CD4-positive, alpha-beta T cell treated with Interleukin-21 for 1 hour (primary cell): ENCODE measurements around the gene PRSS53.
A peak's percentile ranks its signal among the peaks of the same experiment; 100 is the strongest.

ENCODE experiments used
- DNase-seq: peaks from one replicate; pipeline ENCODE4 v3.0.0-alpha.2; 2020

The PRSS53 gene

GRCh38 chr16:31077024-31077423, 11.7 kb downstream of the PRSS53 start:
- DNase-seq: no peak

GRCh38 chr16:31076319-31076718, 12.4 kb downstream of the PRSS53 start:
- no peak for DNase-seq

GRCh38 chr16:31074814-31075183, 13.9 kb downstream of the PRSS53 start:
- DNase-seq: no peak

- DNase-seq: peak; percentile 99
Measured at GRCh38 chr16:31073970-31074813, 14.6 kb downstream of the PRSS53 start, which contains the start of the genes ZNF646 and ZNF668. TSS of gene ZNF646 (plus strand) at chr16:31074422. CDS start at chr16:31076325, 1,903 bp downstream. TSS of gene ZNF668 (minus strand) at chr16:31074240. CDS start at chr16:31064459, 9,781 bp downstream.

- peak; percentile 87 for DNase-seq
Measured at GRCh38 chr16:31073142-31073969, 15.4 kb downstream of the PRSS53 start.

GRCh38 chr16:31072540-31073141, 16.1 kb downstream of the PRSS53 start:
- DNase-seq: peak; percentile 29

GRCh38 chr16:31071861-31072260, 16.9 kb downstream of the PRSS53 start:
- DNase-seq: no peak

- no peak for DNase-seq
Measured at GRCh38 chr16:31067342-31067741, 21.4 kb downstream of the PRSS53 start.

- no peak for DNase-seq
Measured at GRCh38 chr16:31064882-31065461, 23.8 kb downstream of the PRSS53 start.

GRCh38 chr16:31063843-31064611, 24.7 kb downstream of the PRSS53 start:
- peak; percentile 37 for DNase-seq

GRCh38 chr16:31063495-31063842, 25.3 kb downstream of the PRSS53 start:
- DNase-seq: peak; percentile 13

GRCh38 chr16:31061813-31062440, 26.8 kb downstream of the PRSS53 start:
- DNase-seq: no peak

GRCh38 chr16:31061126-31061812, 27.5 kb downstream of the PRSS53 start:
- no peak for DNase-seq

- no peak for DNase-seq
Measured at GRCh38 chr16:31055613-31056012, 33.1 kb downstream of the PRSS53 start.

- no peak for DNase-seq
Measured at GRCh38 chr16:31052114-31052513, 36.6 kb downstream of the PRSS53 start.

GRCh38 chr16:31050280-31051030, 38.3 kb downstream of the PRSS53 start:
- DNase-seq: no peak

GRCh38 chr16:31043898-31044481, 44.8 kb downstream of the PRSS53 start:
- DNase-seq: no peak

GRCh38 chr16:31043352-31043751, 45.4 kb downstream of the PRSS53 start:
- no peak for DNase-seq

GRCh38 chr16:31042866-31043265, 45.9 kb downstream of the PRSS53 start:
- DNase-seq: no peak

- DNase-seq: no peak
Measured at GRCh38 chr16:31038993-31039392, 49.8 kb downstream of the PRSS53 start.
